K562 (cell line): ENCODE data around the gene C1QTNF9B. TPM values are rescaled to one million over a fixed set of nuclear protein-coding genes. Genes with fewer than 3 reads are reported as not detected.

Experiments used
- CXXC5 ChIP-seq: fragments of 250-450 bp; sonication (Bioruptor Pico); IDR thresholded peaks from 2 replicates; pipeline ENCODE4 v1.8.0; 2022; ENCODE audit warnings: inconsistent platforms, mild to moderate bottlenecking, moderate library complexity
- DNMT1 ChIP-seq: fragments of 450-650 bp; IDR thresholded peaks from 2 replicates; pipeline ENCODE4 v1.6.1; 2016; ENCODE audit warnings: antibody characterized with exemption, mild to moderate bottlenecking
- FOXK2 ChIP-seq, 2 experiments: fragments of 450-650 bp; IDR thresholded peaks in 1 of 2; conservative IDR thresholded peaks in 1 of 2; 2 replicates each; pipeline ENCODE4 v1.6.1; 2016; ENCODE audit warnings: low read depth in 2 of 2, mild to moderate bottlenecking in 1 of 2
- HEY1 ChIP-seq: fragments of 250-450 bp; sonication (Bioruptor Pico); IDR thresholded peaks from 2 replicates; pipeline ENCODE4 v1.5.0; 2020; ENCODE audit warnings: mild to moderate bottlenecking, moderate library complexity, borderline replicate concordance
- MAZ ChIP-seq, 2 experiments: fragments of 450-650 bp in 1 of 2; sonication (generic) in 1 of 2; formaldehyde crosslinking; IDR thresholded peaks in 1 of 2; conservative IDR thresholded peaks in 1 of 2; 2 replicates each; pipeline versions ENCODE4 v1.4.0 to v1.5.0; 2020; ENCODE audit warnings: mild to moderate bottlenecking in 1 of 2, missing genetic modification reagents in 1 of 2
- MLX ChIP-seq, 2 experiments: fragments of 450-650 bp in 1 of 2; sonication (generic) in 1 of 2; formaldehyde crosslinking; conservative IDR thresholded peaks; 2 replicates each; pipeline versions ENCODE4 v1.4.0 to v1.8.1; 2020 to 2022; ENCODE audit warnings: mild to moderate bottlenecking in 1 of 2, missing genetic modification reagents in 1 of 2
- MYC ChIP-seq, 2 experiments: fragments of 250-450 bp in 1 of 2; sonication (Bioruptor Pico) in 1 of 2; IDR thresholded peaks; 2 replicates each; pipeline versions ENCODE4 v1.5.1 to v1.6.1; 2012 to 2021; ENCODE audit warnings: low read depth in 2 of 2, borderline replicate concordance in 1 of 2, improper control_type of control experiment in 1 of 2, low read length in 1 of 2, mild to moderate bottlenecking in 1 of 2, moderate library complexity in 1 of 2
- NR3C1 ChIP-seq: sonication (generic); formaldehyde crosslinking; IDR thresholded peaks from 2 replicates; pipeline ENCODE4 v1.8.1; 2022; ENCODE audit warnings: missing genetic modification reagents
- PHF20 ChIP-seq: fragments of 450-650 bp; IDR thresholded peaks from 2 replicates; pipeline ENCODE4 v1.6.1; 2018; ENCODE audit not compliant: partially characterized antibody
- ZBTB34 ChIP-seq: fragments of 250-450 bp; sonication (Bioruptor Pico); IDR thresholded peaks from 2 replicates; pipeline ENCODE4 v1.8.0; 2021; ENCODE audit warnings: mild to moderate bottlenecking, moderate library complexity
- ZNF24 ChIP-seq: fragments of 450-650 bp; IDR thresholded peaks from 2 replicates; pipeline ENCODE4 v1.6.1; 2016
- ZNF277 ChIP-seq: fragments of 250-450 bp; sonication (Bioruptor Pico); IDR thresholded peaks from 2 replicates; pipeline ENCODE4 v1.8.0; 2022; ENCODE audit warnings: inconsistent platforms, mild to moderate bottlenecking, moderate library complexity, borderline replicate concordance
- ZNF324 ChIP-seq: fragments of 250-450 bp; sonication (Bioruptor Pico); IDR thresholded peaks from 2 replicates; pipeline ENCODE4 v1.4.0; 2020; ENCODE audit warnings: mild to moderate bottlenecking
- polyA plus RNA-seq, 8 experiments: library from polyadenylated mRNA; depleted of rRNA in 4 of 8; stranded (reverse) in 5 of 8; unstranded in 3 of 8; fragments of >200 nt; fragmentation: Nextera tagmentation in 2 of 8; fragmentation: Illumina TruSeq in 1 of 8; extraction: Ambion mirVana in 2 of 8; extraction: Trizol in 1 of 8; gene quantifications; 2 replicates each; pipeline versions ENCODE4 v1.2.1 to v1.2.3, GENCODE V29; 2011 to 2014; ENCODE audit warnings: inconsistent platforms in 1 of 8, missing spikeins in 1 of 8
- total RNA-seq, 7 experiments: library from RNA; depleted of rRNA in 6 of 7; stranded (reverse); fragments of >200 nt in 6 of 7; fragmentation: Illumina TruSeq in 2 of 7; extraction: Trizol in 2 of 7; gene quantifications; 2 replicates each; pipeline versions ENCODE4 v1.2.1 to v1.2.3, GENCODE V29; 2011 to 2021; ENCODE audit warnings: low replicate concordance in 1 of 7
- TF ChIP-seq, protein P1 (sequence below): sonication (generic); formaldehyde crosslinking; IDR thresholded peaks from 2 replicates; pipeline ENCODE4 v1.8.0; 2022; ENCODE audit warnings: mild to moderate bottlenecking, missing genetic modification reagents
- TF ChIP-seq, protein P2 (sequence below): fragments of 250-450 bp; sonication (Bioruptor Pico); IDR thresholded peaks from 2 replicates; pipeline ENCODE4 v1.5.0; 2022; ENCODE audit warnings: mild to moderate bottlenecking

The C1QTNF9B gene
- total and polyA plus RNA-seq, 9 of the 15 experiments (the other 6 are each of a cell fraction or from before 2014, with no cell fraction given), result 0.14 to 0.94 (median 0.35) TPM; not detected in 3

DNA sequence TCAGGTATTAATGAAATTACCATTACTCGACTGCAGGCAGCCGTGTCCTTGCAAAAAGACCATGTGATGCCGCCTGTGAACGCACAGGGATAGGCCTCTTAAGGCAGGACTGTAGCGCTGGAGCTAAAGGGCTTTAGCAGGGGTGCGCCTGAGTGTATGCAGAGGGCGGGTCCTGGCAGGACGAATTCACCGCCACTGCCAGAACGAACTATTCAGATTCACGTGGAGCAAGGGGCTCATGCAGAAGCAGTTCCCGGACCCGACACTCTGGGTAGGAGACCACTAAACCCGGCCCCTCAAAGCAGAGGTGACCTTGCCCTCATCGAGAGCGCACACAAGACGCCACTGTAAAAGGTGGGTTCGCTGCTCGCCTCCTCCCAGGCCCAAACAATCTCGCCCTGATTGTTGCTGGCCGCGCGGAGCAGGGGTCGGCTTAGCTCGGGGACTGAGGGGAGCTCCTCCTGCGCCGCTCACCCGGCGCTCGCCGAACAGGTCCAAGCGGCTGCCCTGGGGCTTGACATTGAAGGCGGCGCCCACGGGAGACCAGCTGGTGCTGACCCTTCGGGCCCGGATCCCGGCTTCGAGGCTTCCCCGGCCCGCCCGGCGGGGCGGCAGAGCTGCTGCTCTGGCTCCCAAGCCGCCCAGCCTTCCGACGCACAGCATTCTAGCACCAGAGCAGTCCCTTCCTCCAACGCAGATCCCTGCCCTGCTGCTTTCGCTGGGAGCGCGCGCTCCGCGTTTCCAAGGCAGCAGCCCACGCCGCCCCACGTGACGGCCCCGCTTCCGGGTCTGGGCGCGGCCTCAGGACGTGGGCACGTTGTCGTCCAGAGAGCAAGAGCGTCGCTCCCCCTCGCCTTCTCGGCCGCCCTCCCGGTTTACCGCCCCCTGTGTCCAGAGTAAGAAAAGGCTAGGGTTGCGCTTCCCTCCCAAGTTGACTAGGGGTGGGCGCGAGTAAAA lies 8.4 kb downstream of the C1QTNF9B start, which contains the start of gene MIPEP (continued):
- TF ChIP-seq PHF20 (peak; percentile 61), DNMT1 (no peak), FOXK2 (conservative IDR thresholded peaks at IDR 0.05 in 1 of 2, IDR thresholded peaks at IDR 0.05 in 1 of 2; ENCODE audit: low read depth in 2 of 2) (peak; percentile 75 to 76; a peak in 3 of 4 replicates), CXXC5 (CRISPR knock-in tag) (peak; percentile 99), MYC (IDR thresholded peaks at IDR 0.05; ENCODE audit: low read depth, low read length) (peak; percentile 90), MYC (CRISPR knock-in tag; IDR thresholded peaks at IDR 0.05; ENCODE audit: borderline replicate concordance, low read depth) (no peak), HEY1 (CRISPR knock-in tag) (no peak), MLX (CRISPR knock-in tag; conservative IDR thresholded peaks at IDR 0.05) (no peak), NR3C1 (no peak), MAZ (CRISPR knock-in tag; conservative IDR thresholded peaks at IDR 0.05 in 1 of 2, IDR thresholded peaks at IDR 0.05 in 1 of 2) (peak in 1 of 2 experiments; percentile 49; a peak in 1 of 4 replicates), ZNF277 (CRISPR knock-in tag) (no peak), ZBTB34 (CRISPR knock-in tag) (no peak), ZNF324 (CRISPR knock-in tag) (no peak), ZNF24 (no peak)
- TF ChIP-seq, protein P1, sequence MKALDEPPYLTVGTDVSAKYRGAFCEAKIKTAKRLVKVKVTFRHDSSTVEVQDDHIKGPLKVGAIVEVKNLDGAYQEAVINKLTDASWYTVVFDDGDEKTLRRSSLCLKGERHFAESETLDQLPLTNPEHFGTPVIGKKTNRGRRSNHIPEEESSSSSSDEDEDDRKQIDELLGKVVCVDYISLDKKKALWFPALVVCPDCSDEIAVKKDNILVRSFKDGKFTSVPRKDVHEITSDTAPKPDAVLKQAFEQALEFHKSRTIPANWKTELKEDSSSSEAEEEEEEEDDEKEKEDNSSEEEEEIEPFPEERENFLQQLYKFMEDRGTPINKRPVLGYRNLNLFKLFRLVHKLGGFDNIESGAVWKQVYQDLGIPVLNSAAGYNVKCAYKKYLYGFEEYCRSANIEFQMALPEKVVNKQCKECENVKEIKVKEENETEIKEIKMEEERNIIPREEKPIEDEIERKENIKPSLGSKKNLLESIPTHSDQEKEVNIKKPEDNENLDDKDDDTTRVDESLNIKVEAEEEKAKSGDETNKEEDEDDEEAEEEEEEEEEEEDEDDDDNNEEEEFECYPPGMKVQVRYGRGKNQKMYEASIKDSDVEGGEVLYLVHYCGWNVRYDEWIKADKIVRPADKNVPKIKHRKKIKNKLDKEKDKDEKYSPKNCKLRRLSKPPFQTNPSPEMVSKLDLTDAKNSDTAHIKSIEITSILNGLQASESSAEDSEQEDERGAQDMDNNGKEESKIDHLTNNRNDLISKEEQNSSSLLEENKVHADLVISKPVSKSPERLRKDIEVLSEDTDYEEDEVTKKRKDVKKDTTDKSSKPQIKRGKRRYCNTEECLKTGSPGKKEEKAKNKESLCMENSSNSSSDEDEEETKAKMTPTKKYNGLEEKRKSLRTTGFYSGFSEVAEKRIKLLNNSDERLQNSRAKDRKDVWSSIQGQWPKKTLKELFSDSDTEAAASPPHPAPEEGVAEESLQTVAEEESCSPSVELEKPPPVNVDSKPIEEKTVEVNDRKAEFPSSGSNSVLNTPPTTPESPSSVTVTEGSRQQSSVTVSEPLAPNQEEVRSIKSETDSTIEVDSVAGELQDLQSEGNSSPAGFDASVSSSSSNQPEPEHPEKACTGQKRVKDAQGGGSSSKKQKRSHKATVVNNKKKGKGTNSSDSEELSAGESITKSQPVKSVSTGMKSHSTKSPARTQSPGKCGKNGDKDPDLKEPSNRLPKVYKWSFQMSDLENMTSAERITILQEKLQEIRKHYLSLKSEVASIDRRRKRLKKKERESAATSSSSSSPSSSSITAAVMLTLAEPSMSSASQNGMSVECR (CRISPR knock-in tag), result peak; percentile 94
- TF ChIP-seq, protein P2, sequence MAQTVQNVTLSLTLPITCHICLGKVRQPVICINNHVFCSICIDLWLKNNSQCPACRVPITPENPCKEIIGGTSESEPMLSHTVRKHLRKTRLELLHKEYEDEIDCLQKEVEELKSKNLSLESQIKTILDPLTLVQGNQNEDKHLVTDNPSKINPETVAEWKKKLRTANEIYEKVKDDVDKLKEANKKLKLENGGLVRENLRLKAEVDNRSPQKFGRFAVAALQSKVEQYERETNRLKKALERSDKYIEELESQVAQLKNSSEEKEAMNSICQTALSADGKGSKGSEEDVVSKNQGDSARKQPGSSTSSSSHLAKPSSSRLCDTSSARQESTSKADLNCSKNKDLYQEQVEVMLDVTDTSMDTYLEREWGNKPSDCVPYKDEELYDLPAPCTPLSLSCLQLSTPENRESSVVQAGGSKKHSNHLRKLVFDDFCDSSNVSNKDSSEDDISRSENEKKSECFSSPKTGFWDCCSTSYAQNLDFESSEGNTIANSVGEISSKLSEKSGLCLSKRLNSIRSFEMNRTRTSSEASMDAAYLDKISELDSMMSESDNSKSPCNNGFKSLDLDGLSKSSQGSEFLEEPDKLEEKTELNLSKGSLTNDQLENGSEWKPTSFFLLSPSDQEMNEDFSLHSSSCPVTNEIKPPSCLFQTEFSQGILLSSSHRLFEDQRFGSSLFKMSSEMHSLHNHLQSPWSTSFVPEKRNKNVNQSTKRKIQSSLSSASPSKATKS (CRISPR knock-in tag), result no peak
